ENCODE data around the gene HES1.
"Not testable (repeated sequence)": the region's sequence is repeated elsewhere in the genome, so short reads cannot be mapped to it uniquely, and the experiment has no call there.

DNA sequence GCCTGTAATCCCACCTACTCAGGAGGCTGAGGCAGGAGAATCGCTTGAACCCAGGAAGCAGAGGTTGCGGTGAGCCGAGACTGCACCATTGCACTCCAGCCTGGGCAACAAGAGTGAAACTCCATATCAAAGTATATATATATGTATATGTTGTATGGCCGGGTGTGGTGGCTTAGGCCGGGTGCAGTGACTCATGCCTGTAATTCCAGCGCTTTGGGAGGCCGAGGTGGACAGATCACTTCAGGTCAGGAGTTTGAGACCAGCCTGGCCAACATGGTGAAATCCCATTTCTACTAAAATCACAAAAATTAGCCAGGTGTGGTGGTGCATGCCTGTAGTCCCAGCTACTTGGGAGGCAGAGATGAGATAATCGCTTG is 7.0 kb upstream of the HES1 start:
- TF ChIP-seq POLR2AphosphoS5 (IDR thresholded peaks at IDR 0.05; ENCODE audit: low read depth); ZNF331 (CRISPR knock-in tag; IDR thresholded peaks at IDR 0.05; ENCODE audit: low read depth); EZH2phosphoT487 (IDR thresholded peaks at IDR 0.05; ENCODE audit: unreplicated experiment); EZH2 (IDR thresholded peaks at IDR 0.05; ENCODE audit: low read depth, unreplicated experiment); JUNB (IDR thresholded peaks at IDR 0.05; ENCODE audit: unreplicated experiment); ZNF114 (CRISPR knock-in tag; IDR thresholded peaks at IDR 0.05); CREB1 (CRISPR knock-in tag; IDR thresholded peaks at IDR 0.05; ENCODE audit: low read depth); NANOG (IDR thresholded peaks at IDR 0.05; ENCODE audit: borderline replicate concordance); STAT1 (IDR thresholded peaks at IDR 0.05; ENCODE audit: unreplicated experiment): not testable (repeated sequence)
- TF ChIP-seq, protein P1, sequence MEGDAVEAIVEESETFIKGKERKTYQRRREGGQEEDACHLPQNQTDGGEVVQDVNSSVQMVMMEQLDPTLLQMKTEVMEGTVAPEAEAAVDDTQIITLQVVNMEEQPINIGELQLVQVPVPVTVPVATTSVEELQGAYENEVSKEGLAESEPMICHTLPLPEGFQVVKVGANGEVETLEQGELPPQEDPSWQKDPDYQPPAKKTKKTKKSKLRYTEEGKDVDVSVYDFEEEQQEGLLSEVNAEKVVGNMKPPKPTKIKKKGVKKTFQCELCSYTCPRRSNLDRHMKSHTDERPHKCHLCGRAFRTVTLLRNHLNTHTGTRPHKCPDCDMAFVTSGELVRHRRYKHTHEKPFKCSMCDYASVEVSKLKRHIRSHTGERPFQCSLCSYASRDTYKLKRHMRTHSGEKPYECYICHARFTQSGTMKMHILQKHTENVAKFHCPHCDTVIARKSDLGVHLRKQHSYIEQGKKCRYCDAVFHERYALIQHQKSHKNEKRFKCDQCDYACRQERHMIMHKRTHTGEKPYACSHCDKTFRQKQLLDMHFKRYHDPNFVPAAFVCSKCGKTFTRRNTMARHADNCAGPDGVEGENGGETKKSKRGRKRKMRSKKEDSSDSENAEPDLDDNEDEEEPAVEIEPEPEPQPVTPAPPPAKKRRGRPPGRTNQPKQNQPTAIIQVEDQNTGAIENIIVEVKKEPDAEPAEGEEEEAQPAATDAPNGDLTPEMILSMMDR (conservative IDR thresholded peaks at IDR 0.05; ENCODE audit: low read depth in 2 of 2), result not testable (repeated sequence)
- TF ChIP-seq, protein P2, sequence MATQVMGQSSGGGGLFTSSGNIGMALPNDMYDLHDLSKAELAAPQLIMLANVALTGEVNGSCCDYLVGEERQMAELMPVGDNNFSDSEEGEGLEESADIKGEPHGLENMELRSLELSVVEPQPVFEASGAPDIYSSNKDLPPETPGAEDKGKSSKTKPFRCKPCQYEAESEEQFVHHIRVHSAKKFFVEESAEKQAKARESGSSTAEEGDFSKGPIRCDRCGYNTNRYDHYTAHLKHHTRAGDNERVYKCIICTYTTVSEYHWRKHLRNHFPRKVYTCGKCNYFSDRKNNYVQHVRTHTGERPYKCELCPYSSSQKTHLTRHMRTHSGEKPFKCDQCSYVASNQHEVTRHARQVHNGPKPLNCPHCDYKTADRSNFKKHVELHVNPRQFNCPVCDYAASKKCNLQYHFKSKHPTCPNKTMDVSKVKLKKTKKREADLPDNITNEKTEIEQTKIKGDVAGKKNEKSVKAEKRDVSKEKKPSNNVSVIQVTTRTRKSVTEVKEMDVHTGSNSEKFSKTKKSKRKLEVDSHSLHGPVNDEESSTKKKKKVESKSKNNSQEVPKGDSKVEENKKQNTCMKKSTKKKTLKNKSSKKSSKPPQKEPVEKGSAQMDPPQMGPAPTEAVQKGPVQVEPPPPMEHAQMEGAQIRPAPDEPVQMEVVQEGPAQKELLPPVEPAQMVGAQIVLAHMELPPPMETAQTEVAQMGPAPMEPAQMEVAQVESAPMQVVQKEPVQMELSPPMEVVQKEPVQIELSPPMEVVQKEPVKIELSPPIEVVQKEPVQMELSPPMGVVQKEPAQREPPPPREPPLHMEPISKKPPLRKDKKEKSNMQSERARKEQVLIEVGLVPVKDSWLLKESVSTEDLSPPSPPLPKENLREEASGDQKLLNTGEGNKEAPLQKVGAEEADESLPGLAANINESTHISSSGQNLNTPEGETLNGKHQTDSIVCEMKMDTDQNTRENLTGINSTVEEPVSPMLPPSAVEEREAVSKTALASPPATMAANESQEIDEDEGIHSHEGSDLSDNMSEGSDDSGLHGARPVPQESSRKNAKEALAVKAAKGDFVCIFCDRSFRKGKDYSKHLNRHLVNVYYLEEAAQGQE (IDR thresholded peaks at IDR 0.05; ENCODE audit: unreplicated experiment), result not testable (repeated sequence)
- TF ChIP-seq, protein P3, sequence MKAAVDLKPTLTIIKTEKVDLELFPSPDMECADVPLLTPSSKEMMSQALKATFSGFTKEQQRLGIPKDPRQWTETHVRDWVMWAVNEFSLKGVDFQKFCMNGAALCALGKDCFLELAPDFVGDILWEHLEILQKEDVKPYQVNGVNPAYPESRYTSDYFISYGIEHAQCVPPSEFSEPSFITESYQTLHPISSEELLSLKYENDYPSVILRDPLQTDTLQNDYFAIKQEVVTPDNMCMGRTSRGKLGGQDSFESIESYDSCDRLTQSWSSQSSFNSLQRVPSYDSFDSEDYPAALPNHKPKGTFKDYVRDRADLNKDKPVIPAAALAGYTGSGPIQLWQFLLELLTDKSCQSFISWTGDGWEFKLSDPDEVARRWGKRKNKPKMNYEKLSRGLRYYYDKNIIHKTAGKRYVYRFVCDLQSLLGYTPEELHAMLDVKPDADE (IDR thresholded peaks at IDR 0.05), result not testable (repeated sequence)
